Anterior cingulate cortex (tissue), 58 donors: ENCODE results near the gene CCDC12.
A peak's percentile ranks its signal among the peaks of the same experiment; 100 is the strongest.

Experiments used
- DNase-seq, 58 donors: peaks; one replicate each; lab custom pipeline; 2025; lab: John Stamatoyannopoulos, UW

Gene CCDC12

GRCh38 chr3:46910166-46910760 is 66.3 kb downstream of the CCDC12 start:
- DNase-seq: no peak

GRCh38 chr3:46909535-46910161 is 66.9 kb downstream of the CCDC12 start:
- peak in 56 of 58 donors; percentile 29 to 88 (median 72) for DNase-seq

- no peak for DNase-seq
Measured at GRCh38 chr3:46908986-46909534, 67.5 kb downstream of the CCDC12 start.

GRCh38 chr3:46908294-46908985 is 68.1 kb downstream of the CCDC12 start:
- DNase-seq: peak in 2 of 58 donors; percentile 20 to 31

- no peak for DNase-seq
Measured at GRCh38 chr3:46907960-46908293, 68.6 kb downstream of the CCDC12 start.

GRCh38 chr3:46907271-46907670 is 69.3 kb downstream of the CCDC12 start:
- DNase-seq: no peak

GRCh38 chr3:46906471-46907058 is 70.0 kb downstream of the CCDC12 start:
- DNase-seq: no peak

- DNase-seq: no peak
Measured at GRCh38 chr3:46905661-46906451, 70.7 kb downstream of the CCDC12 start.

GRCh38 chr3:46905213-46905560 is 71.4 kb downstream of the CCDC12 start:
- DNase-seq: no peak

- DNase-seq: no peak
Measured at GRCh38 chr3:46904303-46905212, 72.0 kb downstream of the CCDC12 start.

- DNase-seq: no peak
Measured at GRCh38 chr3:46903341-46904302, 72.9 kb downstream of the CCDC12 start.

- DNase-seq: no peak
Measured at GRCh38 chr3:46902188-46902631, 74.3 kb downstream of the CCDC12 start.

- DNase-seq: no peak
Measured at GRCh38 chr3:46901591-46902187, 74.9 kb downstream of the CCDC12 start.

GRCh38 chr3:46901061-46901460 is 75.5 kb downstream of the CCDC12 start:
- DNase-seq: no peak

GRCh38 chr3:46900356-46900755 is 76.2 kb downstream of the CCDC12 start:
- no peak for DNase-seq

GRCh38 chr3:46900007-46900292 is 76.6 kb downstream of the CCDC12 start:
- peak in 26 of 58 donors; percentile 14 to 63 (median 31) for DNase-seq

GRCh38 chr3:46899151-46900006 is 77.2 kb downstream of the CCDC12 start:
- peak in 1 of 58 donors; percentile 50 for DNase-seq
